Lower lobe of right lung (tissue), 2 donors: ENCODE measurements around the gene KBTBD4. TPM values are rescaled to one million over a fixed set of nuclear protein-coding genes. Genes with fewer than 3 reads are reported as not detected.

Experiments used
- ATAC-seq, 2 donors: fragments of 200-7000 bp; cut with Tn5 transposase; one replicate each; pipeline ENCODE4 v1.9.1; 2020 to 2022; ENCODE audit warnings: mild to moderate bottlenecking in 2 of 2, moderate library complexity in 2 of 2
- DNase-seq: peaks from one replicate; pipeline ENCODE4 v3.0.0-alpha.2; 2020
- H3K27ac ChIP-seq: fragments of 200-600 bp; one replicate; pipeline ENCODE4 v1.8.0; 2022
- H3K27me3 ChIP-seq: fragments of 200-600 bp; one replicate; pipeline ENCODE4 v1.8.0; 2022; ENCODE audit warnings: low read depth
- H3K36me3 ChIP-seq: fragments of 200-600 bp; one replicate; pipeline ENCODE4 v1.8.0; 2022; ENCODE audit warnings: mild to moderate bottlenecking
- H3K4me1 ChIP-seq: fragments of 200-600 bp; one replicate; pipeline ENCODE4 v1.8.0; 2022
- H3K4me3 ChIP-seq: fragments of 200-600 bp; one replicate; pipeline ENCODE4 v1.8.0; 2022; ENCODE audit warnings: mild to moderate bottlenecking
- H3K9me3 ChIP-seq: fragments of 200-600 bp; one replicate; pipeline ENCODE4 v1.8.0; 2022
- intact Hi-C: fragments of 100-400 bp; cut with DNase I; formaldehyde crosslinking; loops from one replicate; pipeline ENCODE4 v1.11.0; 2022
- total RNA-seq: library from RNA; stranded (reverse); fragmentation: NEBNext Ultra II Directional; extraction: Animal tissue kit (Norgen Biotek cat#: 25700); gene quantifications from one replicate; pipeline ENCODE4 v1.2.1, GENCODE V29; 2021
- TF ChIP-seq, protein P1 (sequence below): fragments of 200-600 bp; IDR thresholded peaks from one replicate; pipeline ENCODE4 v1.8.0; 2022; ENCODE audit warnings: antibody characterized with exemption, mild to moderate bottlenecking
- donor health status: DM: no; HTN: yes; CAD: no; lungs with severe emphysema.

Gene KBTBD4
- total RNA-seq, 1 donor from 2014 or later, result 13.4 TPM

GRCh38 chr11:47616726-47617416 lies 38.1 kb upstream of the KBTBD4 start:
- peaks cover 6% of the 10 kb centered on the region for H3K4me1 ChIP-seq
- H3K27ac ChIP-seq, result no peak overlapping the region
- peaks cover 57% of the 10 kb centered on the region for H3K36me3 ChIP-seq
- ATAC-seq, result peak; percentile 52
- TF ChIP-seq, protein P1, sequence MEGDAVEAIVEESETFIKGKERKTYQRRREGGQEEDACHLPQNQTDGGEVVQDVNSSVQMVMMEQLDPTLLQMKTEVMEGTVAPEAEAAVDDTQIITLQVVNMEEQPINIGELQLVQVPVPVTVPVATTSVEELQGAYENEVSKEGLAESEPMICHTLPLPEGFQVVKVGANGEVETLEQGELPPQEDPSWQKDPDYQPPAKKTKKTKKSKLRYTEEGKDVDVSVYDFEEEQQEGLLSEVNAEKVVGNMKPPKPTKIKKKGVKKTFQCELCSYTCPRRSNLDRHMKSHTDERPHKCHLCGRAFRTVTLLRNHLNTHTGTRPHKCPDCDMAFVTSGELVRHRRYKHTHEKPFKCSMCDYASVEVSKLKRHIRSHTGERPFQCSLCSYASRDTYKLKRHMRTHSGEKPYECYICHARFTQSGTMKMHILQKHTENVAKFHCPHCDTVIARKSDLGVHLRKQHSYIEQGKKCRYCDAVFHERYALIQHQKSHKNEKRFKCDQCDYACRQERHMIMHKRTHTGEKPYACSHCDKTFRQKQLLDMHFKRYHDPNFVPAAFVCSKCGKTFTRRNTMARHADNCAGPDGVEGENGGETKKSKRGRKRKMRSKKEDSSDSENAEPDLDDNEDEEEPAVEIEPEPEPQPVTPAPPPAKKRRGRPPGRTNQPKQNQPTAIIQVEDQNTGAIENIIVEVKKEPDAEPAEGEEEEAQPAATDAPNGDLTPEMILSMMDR, result peak; percentile 58
- no peak for DNase-seq
- H3K9me3 ChIP-seq, result no peaks in the 10 kb centered on the region
- intact Hi-C loops, result no loop called here
- no peak overlapping the region for H3K4me3 ChIP-seq
- H3K27me3 ChIP-seq, result no peaks in the 10 kb centered on the region

DNA sequence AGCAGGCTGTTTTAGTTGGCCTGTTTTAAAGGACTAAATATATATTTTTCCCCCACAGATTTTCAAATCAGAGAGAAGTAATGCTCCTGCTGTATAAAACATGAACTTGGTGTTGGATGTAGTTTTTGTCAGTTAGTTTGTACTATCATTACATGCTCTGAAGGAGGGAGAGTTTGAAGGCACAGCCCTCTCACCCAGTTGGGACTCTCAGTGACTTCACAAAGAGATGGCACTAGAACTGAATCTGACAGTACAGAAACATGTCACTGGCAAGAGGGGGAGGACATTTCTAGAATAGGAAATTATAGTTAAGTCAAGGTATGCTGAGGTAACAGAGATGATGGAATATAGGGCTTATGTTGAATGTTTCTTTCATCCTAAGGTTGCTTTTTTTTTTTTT lies 36.5 kb upstream of the KBTBD4 start:
- ATAC-seq, result no peak
- DNase-seq, result no peak
- Histone ChIP-seq H3K4me1 (peaks cover 6% of the 10 kb centered on the region), H3K27me3 (no peaks in the 10 kb centered on the region), H3K4me3 (no peak overlapping the region), H3K36me3 (peaks cover 52% of the 10 kb centered on the region), H3K9me3 (no peaks in the 10 kb centered on the region), H3K27ac (no peak overlapping the region)
- intact Hi-C loops, result no loop called here
- TF ChIP-seq, protein P1, result no peak

DNA sequence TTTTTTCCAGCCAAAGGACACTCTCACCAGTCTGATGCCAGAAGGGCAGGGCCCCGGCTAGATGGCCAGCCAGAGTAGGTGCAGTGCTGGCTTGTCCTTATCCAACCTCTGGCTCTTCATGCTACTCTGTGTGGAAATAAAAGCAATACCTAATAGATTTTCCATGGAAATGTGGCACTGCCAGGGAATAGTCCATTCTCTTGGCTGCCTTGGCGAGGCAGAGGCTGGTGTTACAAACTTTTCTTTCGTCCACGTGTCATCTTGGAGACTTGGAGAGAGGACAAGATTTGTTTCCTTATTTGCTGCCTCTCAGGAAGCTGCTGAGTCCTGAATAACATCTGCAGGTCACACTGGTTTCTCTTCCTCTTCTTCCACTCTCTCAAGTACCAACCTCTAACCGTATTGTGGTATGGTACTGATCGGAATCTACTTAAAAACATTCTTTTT lies 32.6 kb upstream of the KBTBD4 start:
- intact Hi-C loops, result no loop called here
- no peak overlapping the region for H3K27ac ChIP-seq

GRCh38 chr11:47609675-47610074 lies 30.9 kb upstream of the KBTBD4 start:
- Histone ChIP-seq H3K9me3 (no peaks in the 10 kb centered on the region), H3K27me3 (no peaks in the 10 kb centered on the region), H3K4me1 (no peaks in the 10 kb centered on the region), H3K27ac (no peak overlapping the region), H3K4me3 (no peak overlapping the region), H3K36me3 (peaks cover 11% of the 10 kb centered on the region)
- no peak for ATAC-seq
- no peak for DNase-seq
- intact Hi-C loops, result no loop called here
- TF ChIP-seq, protein P1, result no peak

More for the DNA sequence above, 32.6 kb upstream of the KBTBD4 start:
- Histone ChIP-seq H3K9me3 (no peaks in the 10 kb centered on the region), H3K4me3 (no peak overlapping the region), H3K36me3 (peaks cover 16% of the 10 kb centered on the region), H3K27me3 (no peaks in the 10 kb centered on the region), H3K4me1 (no peaks in the 10 kb centered on the region)
- no peak for DNase-seq
- ATAC-seq, result peak in 1 of 2 donors; percentile 64
- TF ChIP-seq, protein P1, result no peak

DNA sequence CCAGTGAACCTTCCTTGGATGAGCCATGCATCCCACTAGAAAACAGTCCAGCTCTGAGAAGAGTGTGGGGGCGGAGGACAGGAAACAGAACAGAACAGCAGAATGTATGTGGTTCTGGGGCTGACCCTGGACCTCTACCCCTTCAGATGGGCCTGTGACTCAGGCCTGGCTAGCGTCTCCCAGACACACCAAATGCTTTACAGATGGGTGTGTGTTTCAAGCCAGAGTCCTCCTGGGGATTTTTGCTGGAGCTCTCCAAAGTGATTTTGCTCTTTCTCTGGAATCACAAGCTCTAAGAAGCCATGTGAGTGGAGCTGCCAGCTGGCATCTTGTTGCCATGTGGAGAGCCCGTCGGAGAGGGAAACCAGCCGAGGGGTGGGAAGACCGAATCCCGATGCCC lies 28.6 kb upstream of the KBTBD4 start:
- Histone ChIP-seq H3K36me3 (peaks cover 11% of the 10 kb centered on the region), H3K27ac (no peak overlapping the region), H3K9me3 (no peaks in the 10 kb centered on the region), H3K4me1 (no peaks in the 10 kb centered on the region), H3K27me3 (no peaks in the 10 kb centered on the region), H3K4me3 (no peak overlapping the region)
- ATAC-seq, result no peak
- intact Hi-C loops, result no loop called here
- DNase-seq, result no peak
- TF ChIP-seq, protein P1, result no peak
